LNCaP clone FGC (cell line): Measurements from ENCODE around the gene GATAD2B.
A peak's percentile ranks its signal among the peaks of the same experiment; 100 is the strongest.

Source experiments
- DNase-seq: peaks from one replicate; pipeline ENCODE4 v3.0.0-alpha.2; 2011; ENCODE audit warnings: low read depth
- H3K4me3 ChIP-seq: 2 replicates; pipeline ENCODE4 v1.5.1; 2011; ENCODE audit warnings: mild to moderate bottlenecking, low read depth, low read length, control low read depth
- CTCF ChIP-seq: IDR thresholded peaks from 2 replicates; pipeline ENCODE4 v1.5.1; 2012; ENCODE audit warnings: mild to moderate bottlenecking; ENCODE audit not compliant: control insufficient read depth, insufficient read depth; ENCODE audit errors: extremely low read depth

GATAD2B gene

GRCh38 chr1:153958961-153959260 is 36.1 kb upstream of the GATAD2B start:
- H3K4me3 ChIP-seq = no peak overlapping the region; the same call in 1 of the 2 replicates
- no peak for TF ChIP-seq CTCF
- no peak for DNase-seq

- peak; percentile 97 for DNase-seq
- no peak; the same call in 1 of the 2 replicates for TF ChIP-seq CTCF
- H3K4me3 ChIP-seq = peak within 1 kb of the TSS; percentile 92
Observed at GRCh38 chr1:153958111-153958960, 35.6 kb upstream of the GATAD2B start, which contains the start of gene CRTC2. CRTC2 (minus strand) TSS chr1:153958612; CDS start chr1:153958497, 115 bp downstream.

DNA sequence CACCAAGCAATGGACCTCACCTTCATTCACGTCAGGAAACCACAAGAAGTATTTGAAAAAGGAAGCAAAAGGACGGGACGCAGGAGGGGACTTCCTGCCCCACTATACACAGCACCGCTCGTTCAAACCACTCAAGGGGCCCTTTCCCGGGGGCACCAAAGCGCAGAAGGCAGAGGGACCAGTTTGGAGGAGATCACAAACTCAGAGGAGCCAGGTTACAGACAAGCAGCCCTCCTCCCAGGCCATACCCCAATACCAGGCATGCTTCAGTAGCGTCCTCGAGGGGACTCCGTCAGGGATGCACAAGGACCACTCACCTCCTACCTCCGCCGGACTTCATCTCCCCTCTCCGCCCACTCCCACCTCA is 35.0 kb upstream of the GATAD2B start:
- TF ChIP-seq CTCF = no peak
- H3K4me3 ChIP-seq = peak overlapping the region; percentile 92
- no peak for DNase-seq

DNA sequence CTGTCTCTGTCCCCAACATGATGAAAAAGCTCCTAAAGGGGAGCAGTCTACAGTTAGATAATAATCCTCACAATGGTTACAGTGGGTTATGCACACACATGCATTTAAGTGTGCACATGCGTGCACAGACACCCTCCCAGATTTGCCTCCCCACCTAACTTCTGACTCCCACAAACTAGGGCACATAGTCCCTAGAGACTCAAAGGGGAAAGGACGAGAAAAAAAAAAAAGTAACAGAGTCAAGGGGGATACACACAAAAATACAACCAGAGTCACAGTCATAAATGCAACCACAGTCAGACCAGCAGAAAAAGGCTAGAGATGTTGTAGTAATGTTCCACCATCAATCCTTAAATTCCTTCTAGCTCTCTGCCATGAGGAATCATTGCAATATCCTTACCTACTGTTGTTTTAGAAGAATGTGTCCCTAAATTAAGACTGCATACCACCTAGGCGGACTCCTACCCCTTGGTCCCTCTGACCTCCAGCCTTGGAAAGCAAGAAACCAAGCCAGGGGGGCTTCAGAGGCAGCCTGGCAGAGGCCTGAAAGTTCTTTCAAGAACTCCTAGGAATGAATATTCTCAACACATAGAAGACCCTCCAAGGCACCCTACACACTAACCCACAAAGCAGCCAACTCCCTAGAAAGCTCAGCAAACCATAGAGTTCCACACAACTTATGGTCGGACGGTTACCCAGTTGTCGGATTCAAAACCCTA is 34.4 kb upstream of the GATAD2B start:
- TF ChIP-seq CTCF = no peak
- DNase-seq = no peak
- H3K4me3 ChIP-seq = peak overlapping the region; percentile 92

DNA sequence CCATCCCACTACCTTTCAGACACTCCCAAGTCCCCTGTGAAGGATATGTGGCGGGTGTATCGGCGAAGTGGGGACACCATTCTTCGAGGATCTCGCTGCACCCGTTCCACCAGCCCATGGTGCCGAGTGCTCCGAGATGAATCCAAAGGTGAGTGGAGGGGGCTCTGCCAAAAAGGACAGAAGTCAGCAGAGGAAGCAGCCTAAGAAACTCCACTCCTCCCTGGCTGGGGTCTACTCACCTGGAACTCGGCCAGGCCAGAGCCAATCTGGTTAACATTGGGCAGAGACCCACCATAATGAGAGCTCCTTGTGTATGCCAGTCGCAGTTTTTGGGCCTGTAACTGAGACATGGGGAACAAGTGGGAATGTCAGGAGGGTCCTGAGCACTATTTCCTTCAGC is 32.1 kb upstream of the GATAD2B start:
- TF ChIP-seq CTCF = no peak
- DNase-seq = no peak
- no peak overlapping the region for H3K4me3 ChIP-seq

- no peak for DNase-seq
Observed at GRCh38 chr1:153953859-153954365, 31.1 kb upstream of the GATAD2B start.

More at GRCh38 chr1:153953859-153954365, 31.1 kb upstream of the GATAD2B start:
- TF ChIP-seq CTCF = no peak
- H3K4me3 ChIP-seq = no peak overlapping the region
